PC-3 (cell line): ENCODE measurements around the gene GIT2. TPM values are rescaled to one million over a fixed set of nuclear protein-coding genes. Genes with fewer than 3 reads are reported as not detected.

Source experiments
- ATAC-seq: fragments of 200-7000 bp; cut with Tn5 transposase; 2 replicates; pipeline ENCODE4 v1.9.1; 2020; ENCODE audit warnings: mild to moderate bottlenecking, moderate library complexity
- BruUV-seq: library from RNA; stranded (reverse); fragments of 400-500 nt; replicated peaks from 2 replicates; lab custom pipeline; 2021; lab: Mats Ljungman, UMichigan
- CTCF ChIA-PET: fragments of 300-600 bp; sonication (Branson Sonifier 250); formaldehyde crosslinking; loops from one replicate; lab custom pipeline; 2022; ENCODE audit warnings: antibody characterized with exemption; lab: Charles Lee
- POLR2A ChIA-PET: fragments of 300-600 bp; sonication (Branson Sonifier 250); formaldehyde crosslinking; loops from one replicate; lab custom pipeline; 2022; ENCODE audit warnings: antibody characterized with exemption; ENCODE audit not compliant: unreplicated experiment; lab: Charles Lee
- DNase-seq: peaks from one replicate; pipeline ENCODE4 v3.0.0-alpha.2; 2015
- H2AFZ ChIP-seq: fragments of 300-600 bp; sonication (generic); 2 replicates; pipeline ENCODE4 v1.6.0; 2016; ENCODE audit warnings: antibody characterized with exemption, low read length
- H3F3A ChIP-seq: fragments of 300-600 bp; sonication (generic); one replicate; pipeline ENCODE4 v1.6.0; 2017; ENCODE audit warnings: antibody characterized with exemption, low read length, control low read depth, mild to moderate bottlenecking; ENCODE audit not compliant: unreplicated experiment
- H3K27ac ChIP-seq: fragments of 300-600 bp; sonication (generic); 2 replicates; pipeline ENCODE4 v1.5.1; 2016; ENCODE audit warnings: mild to moderate bottlenecking, low read length
- H3K27me3 ChIP-seq: fragments of 300-600 bp; sonication (generic); 2 replicates; pipeline ENCODE4 v1.6.1; 2016; ENCODE audit warnings: low read length, mixed read lengths
- H3K36me3 ChIP-seq: fragments of 300-600 bp; sonication (generic); 2 replicates; pipeline ENCODE4 v1.6.1; 2016; ENCODE audit warnings: low read depth, mixed run types, low read length, mixed read lengths
- H3K4me1 ChIP-seq: fragments of 300-600 bp; sonication (generic); 2 replicates; pipeline ENCODE4 v1.5.1; 2016; ENCODE audit warnings: low read length; ENCODE audit not compliant: insufficient read depth
- H3K4me2 ChIP-seq: fragments of 300-600 bp; sonication (generic); 2 replicates; pipeline ENCODE4 v1.6.0; 2016; ENCODE audit warnings: low read length
- H3K4me3 ChIP-seq: fragments of 300-600 bp; sonication (generic); 2 replicates; pipeline ENCODE4 v1.5.1; 2016; ENCODE audit warnings: mild to moderate bottlenecking, low read length, mixed read lengths
- H3K79me2 ChIP-seq: fragments of 300-600 bp; sonication (generic); 2 replicates; pipeline ENCODE4 v1.6.1; 2017; ENCODE audit warnings: low read length, mixed read lengths
- H3K9ac ChIP-seq: fragments of 300-600 bp; sonication (generic); 2 replicates; pipeline ENCODE4 v1.6.0; 2016; ENCODE audit warnings: mild to moderate bottlenecking, low read length
- H3K9me2 ChIP-seq: fragments of 300-600 bp; sonication (generic); replicated peaks from 2 replicates; pipeline ENCODE4 v1.6.1; 2016; ENCODE audit warnings: mixed run types, low read length, mixed read lengths
- H3K9me3 ChIP-seq: fragments of 300-600 bp; sonication (generic); 2 replicates; pipeline ENCODE4 v1.6.1; 2016; ENCODE audit warnings: low read length, mixed read lengths
- H4K20me1 ChIP-seq: fragments of 300-600 bp; sonication (generic); 2 replicates; pipeline ENCODE4 v1.6.1; 2016; ENCODE audit warnings: low read length, mixed read lengths
- EZH2 ChIP-seq: fragments of 300-600 bp; sonication (generic); IDR thresholded peaks from one replicate; pipeline ENCODE4 v1.6.1; 2017; ENCODE audit warnings: antibody characterized with exemption, mild to moderate bottlenecking, low read length; ENCODE audit not compliant: unreplicated experiment
- EZH2phosphoT487 ChIP-seq: fragments of 300-600 bp; sonication (generic); IDR thresholded peaks from 2 replicates; pipeline ENCODE4 v1.6.1; 2018; ENCODE audit warnings: mild to moderate bottlenecking, antibody characterized with exemption, low read length, borderline replicate concordance
- intact Hi-C: fragments of 100-400 bp; cut with micrococcal nuclease; formaldehyde crosslinking; loops from 2 replicates; pipeline ENCODE4 v1.9.0; 2023
- total RNA-seq: library from RNA; depleted of rRNA; stranded (reverse); fragments of >200 nt; gene quantifications from 2 replicates; pipeline ENCODE4 v1.2.3, GENCODE V29; 2014
- TF ChIP-seq, protein P1 (sequence below): fragments of 300-600 bp; sonication (generic); conservative IDR thresholded peaks from 2 replicates; pipeline ENCODE4 v1.5.1; 2017; ENCODE audit warnings: antibody characterized with exemption, low read depth, mild to moderate bottlenecking, low read length

GIT2 gene
- total RNA-seq, 1 experiment from 2014 or later: 26.8 TPM

- POLR2A ChIA-PET: no interaction called here
- no peak overlapping the region for H3K4me2 ChIP-seq
- no TSS peak for BruUV-seq
- H3K9ac ChIP-seq: no peak overlapping the region
- H3K9me2 ChIP-seq: no peaks in the 10 kb centered on the region
- H3K4me3 ChIP-seq: no peak overlapping the region
- H3F3A ChIP-seq: no peaks in the 10 kb centered on the region
- H3K36me3 ChIP-seq: peaks cover 21% of the 10 kb centered on the region; the same call in 1 of the 2 replicates
- H3K27ac ChIP-seq: no peak overlapping the region
- CTCF ChIA-PET: no interaction called here
- H3K79me2 ChIP-seq: no peaks in the 10 kb centered on the region
- ATAC-seq (no peak), DNase-seq (no peak)
- no peaks in the 10 kb centered on the region for H3K9me3 ChIP-seq
- H3K27me3 ChIP-seq: no peaks in the 10 kb centered on the region
- H2AFZ ChIP-seq: no peak overlapping the region
- TF ChIP-seq EZH2: no peak
- TF ChIP-seq, protein P1, sequence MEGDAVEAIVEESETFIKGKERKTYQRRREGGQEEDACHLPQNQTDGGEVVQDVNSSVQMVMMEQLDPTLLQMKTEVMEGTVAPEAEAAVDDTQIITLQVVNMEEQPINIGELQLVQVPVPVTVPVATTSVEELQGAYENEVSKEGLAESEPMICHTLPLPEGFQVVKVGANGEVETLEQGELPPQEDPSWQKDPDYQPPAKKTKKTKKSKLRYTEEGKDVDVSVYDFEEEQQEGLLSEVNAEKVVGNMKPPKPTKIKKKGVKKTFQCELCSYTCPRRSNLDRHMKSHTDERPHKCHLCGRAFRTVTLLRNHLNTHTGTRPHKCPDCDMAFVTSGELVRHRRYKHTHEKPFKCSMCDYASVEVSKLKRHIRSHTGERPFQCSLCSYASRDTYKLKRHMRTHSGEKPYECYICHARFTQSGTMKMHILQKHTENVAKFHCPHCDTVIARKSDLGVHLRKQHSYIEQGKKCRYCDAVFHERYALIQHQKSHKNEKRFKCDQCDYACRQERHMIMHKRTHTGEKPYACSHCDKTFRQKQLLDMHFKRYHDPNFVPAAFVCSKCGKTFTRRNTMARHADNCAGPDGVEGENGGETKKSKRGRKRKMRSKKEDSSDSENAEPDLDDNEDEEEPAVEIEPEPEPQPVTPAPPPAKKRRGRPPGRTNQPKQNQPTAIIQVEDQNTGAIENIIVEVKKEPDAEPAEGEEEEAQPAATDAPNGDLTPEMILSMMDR: no peak
- TF ChIP-seq EZH2phosphoT487: no peak
- peaks cover 16% of the 10 kb centered on the region for H3K4me1 ChIP-seq
- intact Hi-C loops: no loop called here
- H4K20me1 ChIP-seq: no peaks in the 10 kb centered on the region
These were observed 49.3 kb downstream of the GIT2 start for GRCh38 chr12:109946913-109947312.

DNA sequence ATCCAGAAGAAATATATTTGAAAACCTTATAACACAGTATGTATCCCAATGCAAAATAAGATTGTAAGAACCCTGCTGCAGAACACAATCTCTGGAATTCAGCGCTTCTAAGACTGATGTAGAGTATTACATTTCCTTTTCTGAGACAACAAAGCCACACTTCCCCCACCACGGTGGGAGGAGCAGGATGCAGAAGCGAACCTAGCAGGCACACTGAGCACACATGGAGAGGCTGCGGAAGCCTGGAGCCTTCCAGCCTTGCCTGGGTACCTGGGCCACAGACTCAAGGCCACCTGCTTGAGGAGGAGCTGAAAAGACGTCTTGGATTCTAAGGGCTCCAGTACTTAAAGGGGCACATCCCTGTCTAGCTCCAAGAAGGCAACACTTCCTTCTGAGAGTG, 49.7 kb downstream of the GIT2 start:
- H3K4me2 ChIP-seq: no peak overlapping the region
- POLR2A ChIA-PET: no interaction called here
- peaks cover 21% of the 10 kb centered on the region; the same call in 1 of the 2 replicates for H3K36me3 ChIP-seq

More for the DNA sequence above, 49.7 kb downstream of the GIT2 start:
- Histone ChIP-seq H3K4me3 (no peak overlapping the region), H3K4me1 (peaks cover 12% of the 10 kb centered on the region), H3K79me2 (no peaks in the 10 kb centered on the region), H4K20me1 (no peaks in the 10 kb centered on the region), H3K27me3 (no peaks in the 10 kb centered on the region), H3K9me2 (no peaks in the 10 kb centered on the region), H3K9me3 (no peaks in the 10 kb centered on the region), H3F3A (no peaks in the 10 kb centered on the region), H3K27ac (no peak overlapping the region), H3K9ac (no peak overlapping the region), H2AFZ (no peak overlapping the region)
- intact Hi-C loops: no loop called here
- DNase-seq: no peak
- CTCF ChIA-PET: no interaction called here
- TF ChIP-seq EZH2phosphoT487: no peak
- TF ChIP-seq, protein P1: no peak
- TF ChIP-seq EZH2: no peak
- no peak for ATAC-seq
- no TSS peak for BruUV-seq
